Measurements from ENCODE around the gene U2AF2.

Gene U2AF2

GRCh38 chr19:55614711-55615542 lies 39.9 kb upstream of the U2AF2 start:
- Histone ChIP-seq H3K4me1 (ENCODE audit: control insufficient read depth, insufficient read depth, low read length) (peaks cover 15% of the 10 kb centered on the region), H3K27me3 (replicated peaks; ENCODE audit: control insufficient read depth, insufficient read depth, low read length) (no peaks in the 10 kb centered on the region), H3K9me3 (ENCODE audit: control insufficient read depth, low read length) (no peaks in the 10 kb centered on the region), H3K4me3 (ENCODE audit: low read length) (no peak overlapping the region), H3K9ac (ENCODE audit: low read length) (no peak overlapping the region), H3K36me3 (ENCODE audit: control insufficient read depth, insufficient read depth, low read length, severe bottlenecking) (peaks cover 20% of the 10 kb centered on the region)
- no peak for DNase-seq (ENCODE audit: low read depth)

GRCh38 chr19:55615543-55616394 lies 39.1 kb upstream of the U2AF2 start:
- no peak overlapping the region for H3K9ac ChIP-seq (ENCODE audit: low read length)
- peaks cover 18% of the 10 kb centered on the region for H3K36me3 ChIP-seq (ENCODE audit: control insufficient read depth, insufficient read depth, low read length, severe bottlenecking)
- no peaks in the 10 kb centered on the region for H3K27me3 ChIP-seq (replicated peaks; ENCODE audit: control insufficient read depth, insufficient read depth, low read length)
- no peak overlapping the region for H3K4me3 ChIP-seq (ENCODE audit: low read length)
- DNase-seq (ENCODE audit: low read depth): no peak
- peaks cover 23% of the 10 kb centered on the region for H3K4me1 ChIP-seq (ENCODE audit: control insufficient read depth, insufficient read depth, low read length)
- no peaks in the 10 kb centered on the region for H3K9me3 ChIP-seq (ENCODE audit: control insufficient read depth, low read length)

GRCh38 chr19:55616395-55616875 lies 38.4 kb upstream of the U2AF2 start:
- DNase-seq (ENCODE audit: low read depth): no peak
- peaks cover 18% of the 10 kb centered on the region for H3K36me3 ChIP-seq (ENCODE audit: control insufficient read depth, insufficient read depth, low read length, severe bottlenecking)
- H3K9me3 ChIP-seq (ENCODE audit: control insufficient read depth, low read length): no peaks in the 10 kb centered on the region
- H3K4me1 ChIP-seq (ENCODE audit: control insufficient read depth, insufficient read depth, low read length): peaks cover 25% of the 10 kb centered on the region
- H3K27me3 ChIP-seq (replicated peaks; ENCODE audit: control insufficient read depth, insufficient read depth, low read length): no peaks in the 10 kb centered on the region
- H3K9ac ChIP-seq (ENCODE audit: low read length): no peak overlapping the region
- no peak overlapping the region for H3K4me3 ChIP-seq (ENCODE audit: low read length)

DNA sequence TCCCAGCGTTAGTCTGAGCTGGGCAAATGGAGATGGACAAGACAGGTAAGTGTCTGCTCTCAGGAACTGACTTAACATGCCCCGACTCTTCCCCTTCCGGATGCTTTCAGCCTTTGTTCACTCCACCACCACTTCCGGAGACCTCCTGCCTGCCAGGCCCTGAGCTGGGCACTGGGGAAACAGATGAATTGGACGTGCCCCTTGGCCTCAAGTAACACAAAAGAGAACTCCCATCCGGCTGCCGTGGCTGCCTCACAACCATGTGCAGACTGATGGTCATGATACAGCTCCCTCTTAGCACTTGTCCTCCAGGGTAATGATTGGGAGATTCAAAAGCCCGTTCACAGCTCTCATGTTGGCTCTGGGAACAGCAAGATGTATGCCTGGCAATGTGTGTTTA lies 37.4 kb upstream of the U2AF2 start:
- Histone ChIP-seq H3K9me3 (ENCODE audit: control insufficient read depth, low read length) (no peaks in the 10 kb centered on the region), H3K27me3 (replicated peaks; ENCODE audit: control insufficient read depth, insufficient read depth, low read length) (no peaks in the 10 kb centered on the region), H3K36me3 (ENCODE audit: control insufficient read depth, insufficient read depth, low read length, severe bottlenecking) (peaks cover 18% of the 10 kb centered on the region), H3K4me1 (ENCODE audit: control insufficient read depth, insufficient read depth, low read length) (peaks cover 25% of the 10 kb centered on the region), H3K9ac (ENCODE audit: low read length) (no peak overlapping the region), H3K4me3 (ENCODE audit: low read length) (no peak overlapping the region)
- no peak for DNase-seq (ENCODE audit: low read depth)

DNA sequence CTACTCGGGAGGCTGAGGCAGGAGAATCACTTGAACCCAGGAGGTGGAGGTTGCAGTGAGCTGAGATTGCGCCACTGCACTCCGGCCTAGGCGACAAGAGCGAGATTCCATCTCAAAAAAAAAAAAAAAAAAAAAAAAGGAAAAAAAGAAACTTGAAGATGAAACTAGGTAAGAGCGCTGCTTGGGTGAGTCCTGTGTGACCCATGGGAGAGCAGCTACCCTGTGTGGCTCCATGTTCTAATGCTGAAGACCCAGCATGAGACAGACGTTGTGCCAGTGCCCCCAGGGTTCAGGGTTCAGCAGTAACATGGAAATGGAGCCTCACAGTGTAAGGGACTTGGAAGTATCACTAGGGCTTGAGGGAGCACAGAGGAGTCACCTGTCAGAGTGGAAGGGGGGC lies 36.4 kb upstream of the U2AF2 start:
- H3K36me3 ChIP-seq (ENCODE audit: control insufficient read depth, insufficient read depth, low read length, severe bottlenecking): peaks cover 18% of the 10 kb centered on the region
- peak overlapping the region; percentile 54 for H3K9ac ChIP-seq (ENCODE audit: low read length)
- H3K27me3 ChIP-seq (replicated peaks; ENCODE audit: control insufficient read depth, insufficient read depth, low read length): no peaks in the 10 kb centered on the region
- peaks cover 26% of the 10 kb centered on the region for H3K4me1 ChIP-seq (ENCODE audit: control insufficient read depth, insufficient read depth, low read length)
- no peak overlapping the region for H3K4me3 ChIP-seq (ENCODE audit: low read length)
- DNase-seq (ENCODE audit: low read depth): no peak
- no peaks in the 10 kb centered on the region for H3K9me3 ChIP-seq (ENCODE audit: control insufficient read depth, low read length)

- Histone ChIP-seq H3K27me3 (replicated peaks; ENCODE audit: control insufficient read depth, insufficient read depth, low read length) (no peaks in the 10 kb centered on the region), H3K4me3 (ENCODE audit: low read length) (no peak overlapping the region), H3K4me1 (ENCODE audit: control insufficient read depth, insufficient read depth, low read length) (peaks cover 32% of the 10 kb centered on the region), H3K9ac (ENCODE audit: low read length) (peak overlapping the region; percentile 54), H3K9me3 (ENCODE audit: control insufficient read depth, low read length) (no peaks in the 10 kb centered on the region), H3K36me3 (ENCODE audit: control insufficient read depth, insufficient read depth, low read length, severe bottlenecking) (peaks cover 18% of the 10 kb centered on the region)
- DNase-seq (ENCODE audit: low read depth): peak; percentile 48
Observed at GRCh38 chr19:55619286-55619685, 35.5 kb upstream of the U2AF2 start.

DNA sequence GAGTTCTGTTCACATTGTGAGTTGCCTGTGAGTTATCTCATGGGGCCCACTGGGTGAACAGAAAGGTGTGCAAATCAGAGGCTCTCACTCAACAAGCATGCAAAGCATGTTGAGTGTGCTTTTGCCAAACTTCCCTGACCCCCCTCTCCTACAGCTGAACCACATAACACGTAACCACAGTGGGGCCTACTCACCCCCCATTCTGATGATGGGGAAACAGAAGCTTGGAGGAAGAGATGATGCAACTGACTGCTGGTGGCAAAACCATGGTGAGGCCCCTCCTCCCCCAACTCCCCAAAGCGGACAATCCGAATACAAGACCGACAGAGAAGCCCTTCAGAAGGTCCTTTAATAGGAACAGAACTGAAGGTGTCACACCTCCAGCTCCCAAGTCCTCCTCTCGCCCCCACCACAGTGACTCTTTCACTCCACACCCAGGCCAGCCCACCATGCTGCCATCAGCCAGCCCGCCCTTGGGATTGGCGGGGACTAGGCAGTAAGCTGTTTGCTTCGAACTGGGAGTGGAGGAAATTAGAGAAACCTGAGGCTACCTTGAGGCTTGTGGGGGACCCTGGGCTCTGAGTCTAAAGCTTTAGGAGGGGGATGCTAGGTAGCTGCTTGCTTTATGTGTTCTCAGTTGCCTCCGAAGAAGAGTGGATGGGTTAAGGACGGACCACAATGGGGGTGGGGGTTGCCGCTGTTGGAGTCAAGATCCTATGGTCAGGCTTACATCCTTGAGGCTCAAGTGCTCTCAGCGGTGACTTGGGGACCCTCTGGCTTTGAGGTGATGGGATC lies 34.2 kb upstream of the U2AF2 start:
- H3K9ac ChIP-seq (ENCODE audit: low read length): no peak overlapping the region
- H3K36me3 ChIP-seq (ENCODE audit: control insufficient read depth, insufficient read depth, low read length, severe bottlenecking): peaks cover 14% of the 10 kb centered on the region
- no peaks in the 10 kb centered on the region for H3K9me3 ChIP-seq (ENCODE audit: control insufficient read depth, low read length)
- DNase-seq (ENCODE audit: low read depth): no peak
- peaks cover 32% of the 10 kb centered on the region for H3K4me1 ChIP-seq (ENCODE audit: control insufficient read depth, insufficient read depth, low read length)
- H3K27me3 ChIP-seq (replicated peaks; ENCODE audit: control insufficient read depth, insufficient read depth, low read length): no peaks in the 10 kb centered on the region
- no peak overlapping the region for H3K4me3 ChIP-seq (ENCODE audit: low read length)

- Histone ChIP-seq H3K9ac (ENCODE audit: low read length) (no peak overlapping the region), H3K9me3 (ENCODE audit: control insufficient read depth, low read length) (no peaks in the 10 kb centered on the region), H3K27me3 (replicated peaks; ENCODE audit: control insufficient read depth, insufficient read depth, low read length) (no peaks in the 10 kb centered on the region), H3K4me1 (ENCODE audit: control insufficient read depth, insufficient read depth, low read length) (peaks cover 32% of the 10 kb centered on the region), H3K4me3 (ENCODE audit: low read length) (no peak overlapping the region), H3K36me3 (ENCODE audit: control insufficient read depth, insufficient read depth, low read length, severe bottlenecking) (peaks cover 10% of the 10 kb centered on the region)
- no peak for DNase-seq (ENCODE audit: low read depth)
Observed at GRCh38 chr19:55621205-55621672, 33.6 kb upstream of the U2AF2 start.

GRCh38 chr19:55621673-55622231 lies 33.1 kb upstream of the U2AF2 start:
- H3K4me3 ChIP-seq (ENCODE audit: low read length): no peak overlapping the region

GRCh38 chr19:55622242-55622969 lies 32.4 kb upstream of the U2AF2 start:
- Histone ChIP-seq H3K4me1 (ENCODE audit: control insufficient read depth, insufficient read depth, low read length) (peaks cover 32% of the 10 kb centered on the region), H3K27me3 (replicated peaks; ENCODE audit: control insufficient read depth, insufficient read depth, low read length) (no peaks in the 10 kb centered on the region), H3K36me3 (ENCODE audit: control insufficient read depth, insufficient read depth, low read length, severe bottlenecking) (peaks cover 3% of the 10 kb centered on the region), H3K4me3 (ENCODE audit: low read length) (no peak overlapping the region), H3K9me3 (ENCODE audit: control insufficient read depth, low read length) (no peaks in the 10 kb centered on the region), H3K9ac (ENCODE audit: low read length) (no peak overlapping the region)
- no peak for DNase-seq (ENCODE audit: low read depth)

More at GRCh38 chr19:55621673-55622231, 33.1 kb upstream of the U2AF2 start:
- peaks cover 32% of the 10 kb centered on the region for H3K4me1 ChIP-seq (ENCODE audit: control insufficient read depth, insufficient read depth, low read length)
- H3K27me3 ChIP-seq (replicated peaks; ENCODE audit: control insufficient read depth, insufficient read depth, low read length): no peaks in the 10 kb centered on the region
- DNase-seq (ENCODE audit: low read depth): no peak
- H3K9me3 ChIP-seq (ENCODE audit: control insufficient read depth, low read length): no peaks in the 10 kb centered on the region
- peaks cover 5% of the 10 kb centered on the region for H3K36me3 ChIP-seq (ENCODE audit: control insufficient read depth, insufficient read depth, low read length, severe bottlenecking)
- H3K9ac ChIP-seq (ENCODE audit: low read length): no peak overlapping the region

All from adipocyte (in vitro differentiated cells).